ENCODE data around the gene OCIAD1. TPM values are rescaled to one million over a fixed set of nuclear protein-coding genes. Genes with fewer than 3 reads are reported as not detected.
"Not testable (repeated sequence)": the region's sequence is repeated elsewhere in the genome, so short reads cannot be mapped to it uniquely, and the experiment has no call there.

The OCIAD1 gene, protein sequence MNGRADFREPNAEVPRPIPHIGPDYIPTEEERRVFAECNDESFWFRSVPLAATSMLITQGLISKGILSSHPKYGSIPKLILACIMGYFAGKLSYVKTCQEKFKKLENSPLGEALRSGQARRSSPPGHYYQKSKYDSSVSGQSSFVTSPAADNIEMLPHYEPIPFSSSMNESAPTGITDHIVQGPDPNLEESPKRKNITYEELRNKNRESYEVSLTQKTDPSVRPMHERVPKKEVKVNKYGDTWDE
- total RNA-seq: 93.1 TPM

DNA sequence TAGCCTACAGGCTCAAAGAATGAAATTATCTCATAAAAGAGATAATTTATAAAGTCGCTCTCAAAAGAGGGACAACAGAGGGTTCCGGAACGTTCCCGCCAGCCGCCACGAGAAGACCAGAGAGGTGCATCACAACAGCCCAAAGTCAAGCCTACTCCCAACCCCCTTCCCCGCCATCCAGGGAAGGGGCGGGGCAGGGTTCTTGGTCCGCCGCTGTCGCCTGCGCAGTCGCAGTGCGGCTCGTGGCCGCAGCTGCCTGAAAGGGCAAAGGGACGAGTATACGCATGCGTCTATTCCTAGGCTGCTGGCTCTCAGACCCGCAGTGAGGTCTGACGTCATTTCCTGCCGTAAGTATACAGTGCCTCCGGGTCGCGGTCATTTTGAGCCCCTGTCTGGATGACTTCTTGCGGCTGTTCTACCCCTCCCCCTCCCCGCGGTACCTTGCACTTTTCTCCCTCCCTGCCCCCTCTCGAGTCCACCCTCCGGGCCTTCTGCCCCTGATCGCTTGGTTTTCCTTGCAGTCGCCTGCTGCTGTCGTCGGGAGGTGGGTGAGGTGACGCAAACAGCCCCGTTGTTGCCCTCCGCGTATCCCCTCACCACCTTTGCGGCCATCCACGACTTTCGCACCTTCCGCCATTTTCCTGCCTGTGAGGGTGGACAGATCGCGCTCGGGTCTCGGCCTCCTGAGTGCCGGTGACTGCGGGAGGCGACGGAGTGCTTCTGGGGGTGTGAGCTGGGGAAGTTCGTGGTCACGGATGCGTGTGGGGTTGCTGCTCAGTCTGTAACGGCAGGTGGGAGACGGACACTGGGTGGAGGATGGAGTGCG, at the start of gene OCIAD1:
TSS of gene OCIAD1 (plus strand) at position 383 of the 826 bp plus-strand sequence. CDS start 1,537 bp downstream, outside the sequence.
- ATAC-seq: peak; percentile 100

DNA sequence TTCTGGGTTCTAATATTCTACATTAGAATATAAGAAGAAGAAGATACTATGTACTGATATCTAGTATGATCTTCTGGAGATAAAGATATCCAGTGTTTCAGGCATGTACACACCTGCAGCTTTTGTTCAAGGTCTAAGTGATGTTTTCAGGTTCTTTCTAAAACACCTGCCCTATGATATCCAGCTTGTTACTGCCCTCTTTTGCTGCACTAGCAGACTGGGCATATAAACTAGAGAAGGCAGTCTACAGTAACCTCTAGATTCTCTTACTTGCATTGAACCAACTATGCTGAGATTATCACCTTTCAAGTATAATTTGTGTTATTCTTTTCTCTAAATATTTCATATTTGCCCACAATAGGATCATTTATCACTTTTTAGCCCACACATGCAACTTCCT, 48.9 kb upstream of the OCIAD1 start:
- no peak for ATAC-seq

DNA sequence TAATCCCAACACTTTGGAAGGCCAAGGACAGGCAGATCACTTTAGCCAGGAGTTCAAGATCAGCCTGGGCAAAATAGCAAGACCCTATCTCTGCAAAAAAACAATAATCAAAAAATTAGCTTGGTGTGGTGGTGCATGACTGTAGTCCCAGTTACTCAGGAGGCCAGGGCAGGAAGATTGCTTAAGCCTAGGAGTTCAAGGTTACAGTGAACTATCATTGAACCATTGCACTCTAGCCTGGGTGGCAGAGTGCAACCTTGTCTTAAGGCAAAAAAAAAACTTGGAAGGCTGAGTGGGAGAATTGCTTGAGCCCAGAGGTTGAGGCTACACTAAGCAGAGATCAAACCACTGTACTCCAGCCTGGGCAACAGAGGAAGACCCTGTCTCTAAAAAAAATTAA, 45.6 kb upstream of the OCIAD1 start:
- no peak for ATAC-seq

DNA sequence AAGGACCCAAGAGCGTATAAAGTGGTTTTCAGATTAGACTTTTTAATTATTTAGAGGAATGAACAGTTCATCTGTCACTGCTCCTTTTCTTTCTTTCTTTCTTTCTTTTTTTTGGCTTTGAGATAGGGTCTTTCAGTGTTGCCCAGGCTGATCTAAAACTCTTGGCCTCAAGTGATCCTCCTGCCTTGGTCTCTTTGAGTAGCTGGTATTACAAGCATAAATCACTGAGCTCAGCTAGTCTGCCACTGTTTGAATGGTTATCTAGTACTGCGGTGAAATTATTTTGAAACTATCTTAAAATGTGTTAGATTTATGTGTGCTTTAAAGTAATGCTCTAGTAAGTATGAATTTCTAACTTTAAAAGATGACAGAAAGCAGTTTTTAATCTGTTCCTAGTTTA, 44.3 kb upstream of the OCIAD1 start:
- ATAC-seq: no peak

DNA sequence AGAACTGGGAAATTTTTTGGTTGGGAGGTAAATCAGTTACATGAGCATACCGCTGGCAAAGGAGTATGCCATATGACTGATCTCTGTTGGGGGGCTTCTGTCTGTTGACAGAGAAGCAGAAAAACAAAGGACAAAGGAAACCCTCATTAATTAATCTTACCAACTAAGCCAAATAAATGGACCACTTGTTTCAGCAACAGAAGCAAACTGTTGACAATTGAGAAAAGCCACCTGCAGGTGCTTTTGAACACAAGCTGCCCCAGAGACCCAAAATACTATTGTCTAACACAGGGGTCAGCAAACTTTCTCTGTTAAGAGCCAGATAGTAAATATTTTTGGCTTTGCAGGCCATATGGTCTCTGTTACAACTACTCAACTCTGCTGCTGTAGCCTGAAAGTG, 43.8 kb upstream of the OCIAD1 start:
- ATAC-seq: no peak

DNA sequence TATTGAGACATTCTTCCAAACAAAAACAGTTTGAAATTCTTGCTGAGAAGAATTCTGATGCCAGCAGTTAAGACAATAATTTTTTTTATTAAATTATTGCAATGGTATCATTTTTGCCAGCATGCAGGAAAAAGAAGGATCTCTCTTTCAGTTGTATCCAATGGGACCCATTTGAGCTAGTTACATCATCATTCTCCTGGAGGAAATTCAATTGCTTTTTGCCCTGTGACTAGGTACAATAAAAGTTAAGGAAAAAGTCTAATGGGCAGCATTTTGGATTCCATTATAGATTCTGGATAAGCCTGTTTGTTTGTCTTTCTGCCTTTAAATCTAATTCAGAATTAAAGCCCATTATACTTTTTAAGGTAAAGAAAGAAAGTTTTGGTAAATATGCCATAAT, 40.3 kb upstream of the OCIAD1 start:
- ATAC-seq: no peak

DNA sequence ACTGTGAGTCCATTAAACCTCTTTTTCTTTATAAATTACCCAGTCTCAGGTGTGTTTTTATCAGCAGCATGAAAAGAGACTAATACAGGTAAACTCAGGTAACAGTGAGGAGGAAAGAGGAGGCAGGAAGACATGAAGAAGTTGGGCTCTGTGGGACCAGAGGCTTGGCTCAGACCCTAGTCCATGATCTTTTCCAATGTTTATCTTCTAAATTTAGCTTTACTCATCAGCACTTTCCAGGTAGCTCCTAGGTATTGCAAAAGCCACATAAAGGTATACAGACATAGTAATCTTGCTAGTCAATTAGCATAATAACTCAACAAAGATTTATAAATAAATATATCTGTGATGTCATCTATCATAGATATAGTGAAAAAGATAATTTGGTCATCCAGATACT, 39.6 kb upstream of the OCIAD1 start:
- ATAC-seq: no peak

DNA sequence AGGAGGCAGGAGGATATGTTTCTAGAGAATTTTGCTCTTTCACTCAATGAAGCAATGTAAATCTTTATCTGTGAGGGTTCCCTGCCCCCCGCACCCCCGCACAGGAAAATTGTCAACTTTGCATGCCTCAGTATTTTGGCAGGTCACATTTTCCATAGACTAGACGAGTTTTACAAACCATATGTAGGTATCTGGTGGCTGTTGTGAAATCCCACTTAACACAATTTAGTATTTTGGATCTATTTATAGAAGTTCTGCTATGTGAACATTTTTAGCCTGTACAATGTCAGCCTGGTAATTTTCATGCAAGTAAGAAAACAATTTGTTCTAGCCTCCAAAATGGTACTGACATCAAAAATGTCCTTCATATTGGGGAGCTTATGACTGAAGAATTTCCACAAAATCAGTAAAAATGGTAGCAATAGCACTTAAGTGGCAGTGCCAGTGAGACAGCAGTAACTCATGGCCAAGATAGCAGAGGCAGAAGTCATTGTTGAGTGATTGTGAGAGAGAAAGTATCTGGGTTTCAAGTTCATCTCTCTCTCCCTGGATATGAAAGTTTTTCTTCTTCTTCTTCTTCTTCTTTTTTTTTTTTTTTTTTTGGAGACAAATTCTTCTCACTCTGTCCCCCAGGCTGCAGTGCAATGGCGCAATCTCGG, 38.4 kb upstream of the OCIAD1 start:
- no peak for ATAC-seq

DNA sequence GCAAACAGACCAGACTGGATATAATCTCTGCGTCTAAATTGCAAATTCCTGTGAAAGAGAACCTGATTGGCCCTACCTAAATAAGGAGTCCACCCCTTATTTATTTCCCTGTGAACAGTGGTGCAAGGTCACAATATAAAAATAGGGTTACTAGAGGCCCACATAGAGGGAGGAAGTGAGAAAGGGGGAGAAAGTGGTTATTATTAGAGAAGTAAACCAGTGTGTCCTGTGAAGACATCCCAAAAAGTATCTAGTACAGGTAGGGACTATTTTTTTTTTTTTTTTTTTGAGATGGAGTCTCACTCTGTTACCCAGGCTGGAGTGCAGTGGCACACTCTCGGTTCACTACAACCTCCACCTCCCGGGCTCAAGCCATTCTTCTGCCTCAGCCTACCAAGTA, 35.8 kb upstream of the OCIAD1 start:
- no peak for ATAC-seq

DNA sequence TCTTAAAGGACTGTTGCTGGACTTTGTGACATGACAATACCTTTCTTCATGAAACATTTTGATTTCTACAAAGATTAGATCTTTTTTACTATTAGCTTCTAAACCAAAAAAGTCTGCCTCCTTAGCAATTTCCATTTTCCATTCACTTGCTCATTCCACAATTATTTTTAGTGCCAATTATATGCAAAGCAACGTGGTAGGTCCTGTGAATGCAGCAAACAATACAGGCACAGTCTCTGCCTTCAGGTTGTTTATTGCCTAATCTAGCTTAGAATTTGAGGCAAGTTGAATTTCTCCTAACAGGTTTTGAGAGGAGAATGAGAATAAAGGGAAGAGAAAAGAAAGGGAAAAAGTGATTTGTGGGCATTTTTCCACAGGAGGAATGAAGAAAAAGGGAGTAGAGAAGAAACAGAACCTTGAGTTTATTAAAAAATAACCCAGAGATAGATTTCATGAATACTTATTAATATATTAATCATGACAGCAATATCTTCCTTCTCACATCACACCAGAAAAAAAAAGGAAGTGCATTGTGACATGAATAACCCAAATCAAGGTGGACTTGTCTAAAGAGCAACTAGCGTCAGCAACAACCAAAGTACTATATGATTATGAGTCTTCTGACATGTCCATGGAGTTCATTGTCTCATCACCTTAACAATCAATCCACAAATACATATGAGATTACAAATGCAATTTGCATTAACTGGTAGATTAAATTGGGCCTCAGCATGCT, 34.5 kb upstream of the OCIAD1 start:
- no peak for ATAC-seq

DNA sequence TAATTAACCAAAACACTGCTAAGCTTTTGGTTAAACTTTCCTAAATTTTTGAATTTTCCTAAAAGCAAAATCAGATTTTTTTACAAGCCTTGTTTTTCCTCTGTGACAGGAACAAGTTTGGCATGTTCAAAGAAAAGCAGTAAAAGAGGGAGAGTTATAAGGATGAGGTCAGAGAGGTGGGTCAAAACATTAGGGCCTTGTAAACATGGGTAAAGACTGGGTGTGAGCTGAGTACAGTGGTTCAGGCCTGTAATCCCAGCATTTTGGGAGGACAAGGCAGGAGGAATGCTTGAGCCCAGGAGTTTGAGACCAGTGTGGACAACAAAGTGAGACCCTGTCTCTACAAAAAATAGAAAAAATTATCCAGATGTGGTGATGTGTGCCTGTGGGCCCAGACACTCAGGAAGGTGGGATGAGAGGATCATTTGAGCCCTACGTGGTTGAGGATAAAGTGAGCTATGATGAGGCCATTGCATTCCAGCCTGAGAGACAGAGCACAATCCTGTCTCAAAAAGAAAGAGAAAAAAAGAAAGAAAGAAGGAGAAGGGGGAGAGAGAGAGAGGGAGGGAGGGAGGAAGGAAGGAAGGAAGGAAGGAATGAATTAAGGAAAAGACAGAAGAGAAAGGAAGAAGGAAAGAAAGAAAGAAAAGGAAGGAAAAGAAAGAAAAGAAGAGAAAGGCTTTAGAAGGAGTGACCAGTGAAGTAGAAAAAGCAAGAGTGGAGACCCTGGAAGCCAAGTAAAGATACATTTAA, 33.8 kb upstream of the OCIAD1 start:
- no peak for ATAC-seq

DNA sequence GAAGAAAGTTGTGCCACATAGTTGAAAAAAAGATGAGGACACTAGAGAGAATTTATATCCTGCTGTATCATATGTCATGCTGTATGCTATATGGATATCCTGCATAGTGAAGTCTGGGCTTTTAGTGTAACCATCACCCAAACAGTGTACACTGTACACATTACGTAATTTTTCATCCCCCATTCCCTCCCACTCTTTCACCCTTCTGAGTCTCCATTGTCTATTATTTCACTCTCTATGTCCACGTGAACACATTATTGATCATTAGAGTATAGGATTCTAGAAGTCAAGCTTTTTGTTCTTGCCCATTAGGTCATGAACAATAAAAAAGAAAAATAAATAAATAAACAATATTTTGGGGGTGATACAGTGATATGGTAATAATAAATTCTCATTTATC, 32.8 kb upstream of the OCIAD1 start:
- ATAC-seq: no peak

DNA sequence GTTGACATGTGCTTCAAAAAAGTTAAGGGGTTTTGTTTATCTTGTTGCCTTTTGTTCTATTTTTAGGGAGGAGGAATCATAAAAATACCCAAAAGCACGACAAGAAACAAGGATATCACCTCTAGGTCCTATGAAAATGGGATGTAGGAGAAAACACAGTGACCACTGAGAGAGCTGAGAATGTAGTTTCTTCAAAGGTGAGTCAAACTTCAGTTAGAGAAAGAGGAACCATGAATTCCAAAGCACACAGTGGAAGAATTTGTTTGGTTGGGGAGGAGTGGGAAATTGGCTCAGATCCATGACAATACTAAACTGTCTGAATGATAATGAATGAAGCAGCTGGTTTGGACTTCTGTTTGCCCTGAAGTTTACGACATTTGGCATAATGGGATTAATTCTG, 31.7 kb upstream of the OCIAD1 start:
- ATAC-seq: no peak

DNA sequence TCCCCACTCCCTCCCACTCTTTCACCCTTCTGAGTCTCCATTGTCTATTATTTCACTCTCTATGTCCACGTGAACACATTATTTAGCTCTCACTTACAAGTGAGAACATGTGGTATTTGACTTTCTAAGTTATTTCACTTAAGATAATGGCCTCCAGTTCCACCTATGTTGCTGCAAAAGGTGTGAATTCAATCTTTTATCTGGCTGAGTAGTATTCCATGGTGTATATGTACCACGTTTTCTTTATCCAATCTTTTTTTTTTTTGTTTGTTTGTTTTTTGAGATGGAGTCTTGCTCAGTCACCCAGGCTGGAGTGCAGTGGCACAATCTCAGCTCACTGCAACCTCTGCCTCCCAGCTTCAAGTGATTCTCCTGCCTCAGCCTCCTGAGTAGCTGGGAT, 30.7 kb upstream of the OCIAD1 start:
- not testable (repeated sequence) for ATAC-seq

DNA sequence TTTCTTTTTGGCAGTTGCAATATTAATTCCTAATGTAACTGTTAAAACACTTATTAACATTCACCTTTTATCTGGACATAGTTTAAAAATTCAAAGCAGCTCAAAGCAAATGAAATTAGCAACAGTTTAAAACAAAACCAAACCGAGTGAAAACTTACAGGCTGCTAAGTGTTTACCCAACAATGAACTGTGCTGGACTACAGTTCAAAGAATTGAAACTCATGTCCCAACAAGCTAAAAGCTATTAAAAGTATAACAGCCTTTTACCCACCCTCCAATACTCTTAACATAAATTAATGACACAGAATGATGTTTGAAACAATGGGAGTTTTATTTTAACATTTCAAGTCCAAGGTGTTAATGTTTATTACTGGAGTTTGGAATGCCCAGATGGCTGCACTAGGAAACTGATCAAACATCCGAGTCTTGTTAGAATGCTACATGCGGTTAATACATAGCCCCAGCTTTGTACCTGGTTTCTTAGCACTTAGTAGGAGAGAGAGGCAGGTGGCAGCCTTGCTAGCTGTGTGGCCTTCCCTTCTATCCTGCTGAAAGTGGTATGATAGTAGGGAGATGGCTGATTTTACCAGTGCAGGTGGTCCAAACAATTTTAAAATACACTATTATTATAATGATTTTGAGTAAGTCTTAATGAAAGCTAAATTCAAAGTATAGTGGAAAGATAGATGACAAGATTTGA, 29.7 kb upstream of the OCIAD1 start:
- ATAC-seq: no peak

DNA sequence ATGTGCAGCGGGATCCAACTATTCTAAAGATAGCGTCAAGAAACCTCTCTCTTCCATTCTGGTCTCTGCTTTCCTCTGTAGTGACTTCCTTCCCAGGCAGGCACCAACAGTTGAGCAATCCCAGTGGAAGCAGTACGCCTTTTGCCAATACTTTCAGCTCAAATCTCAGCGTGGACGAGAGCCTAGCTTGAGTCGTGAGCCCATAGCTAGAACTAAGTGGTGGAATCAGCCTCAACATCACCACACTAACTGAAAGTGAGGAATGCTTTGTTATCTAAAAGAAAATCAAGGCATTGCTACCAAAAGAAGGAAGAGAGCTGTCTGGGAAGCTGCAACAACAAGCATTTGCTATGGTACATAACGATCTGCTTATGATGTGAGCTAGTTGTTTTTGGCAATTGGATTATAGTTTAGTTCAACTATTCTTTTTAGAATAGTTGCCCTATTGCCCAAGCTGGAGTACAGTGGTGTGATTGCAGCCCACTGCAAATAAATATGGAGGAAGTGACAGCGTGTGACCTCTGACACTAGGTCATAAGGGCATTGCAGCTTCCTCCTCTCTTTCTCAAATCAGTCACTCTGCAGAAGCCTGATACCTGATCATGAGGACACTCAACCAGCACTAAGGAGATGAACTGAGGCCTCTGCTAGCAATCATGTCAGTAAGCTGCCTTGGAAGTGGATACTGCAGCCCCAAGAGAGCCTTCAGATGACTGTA, 26.1 kb upstream of the OCIAD1 start:
- ATAC-seq: no peak

DNA sequence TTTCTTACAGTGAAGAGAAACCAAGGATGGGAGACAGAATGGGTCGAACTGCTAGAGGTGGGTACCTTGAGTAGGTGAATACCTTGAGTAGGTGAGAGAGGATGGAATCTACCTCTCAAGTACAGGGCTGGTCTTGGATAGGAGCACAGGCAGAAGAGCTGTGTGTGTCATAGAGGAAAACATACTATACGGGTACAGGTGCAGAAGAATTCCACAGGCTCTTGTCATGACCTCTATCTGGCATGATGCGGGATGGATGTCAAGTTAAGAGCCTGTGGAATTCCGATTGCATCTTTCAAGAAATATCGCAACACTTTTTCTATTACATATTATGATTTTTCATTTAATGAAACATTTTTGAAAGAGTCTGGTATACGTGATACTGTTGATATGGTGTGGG, 18.0 kb upstream of the OCIAD1 start:
- ATAC-seq: no peak

DNA sequence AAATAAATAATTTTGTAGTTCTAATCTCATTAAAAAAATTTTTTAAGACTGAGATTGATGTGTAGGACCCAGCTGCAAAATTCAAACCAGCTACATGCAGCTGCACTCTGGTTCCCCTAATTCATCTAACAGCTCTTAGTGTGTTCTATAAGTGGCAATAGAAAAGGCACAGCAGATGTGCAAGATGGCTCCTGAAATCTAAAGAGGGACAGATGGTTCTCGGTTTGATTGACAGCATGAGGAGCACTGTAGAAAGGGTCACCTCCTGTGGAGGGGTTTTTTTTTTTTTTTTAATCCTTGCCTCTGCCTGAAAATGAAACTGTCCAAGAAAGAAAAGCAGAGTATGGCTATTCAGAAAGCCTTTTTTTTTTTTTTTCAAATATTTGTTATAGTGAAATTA, 16.9 kb upstream of the OCIAD1 start:
- no peak for ATAC-seq

DNA sequence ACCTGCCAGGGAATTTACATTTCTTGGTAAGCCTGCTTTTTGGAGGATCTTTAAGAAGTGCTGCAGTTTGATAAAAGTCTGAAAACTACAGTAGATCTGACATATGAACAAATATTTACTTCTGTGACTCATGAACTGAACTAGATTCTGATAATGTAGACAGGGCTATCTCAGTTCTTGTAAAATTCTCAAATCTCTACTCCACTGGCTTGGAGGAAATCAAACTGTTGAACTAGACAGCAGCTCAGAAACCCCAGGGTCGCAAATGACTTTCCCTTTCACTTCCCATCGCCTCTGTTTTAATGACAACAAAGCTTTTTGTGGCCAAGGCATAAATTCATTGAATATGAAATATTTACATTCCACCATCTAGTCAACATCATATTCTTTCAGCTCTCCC, 15.4 kb upstream of the OCIAD1 start:
- no peak for ATAC-seq

DNA sequence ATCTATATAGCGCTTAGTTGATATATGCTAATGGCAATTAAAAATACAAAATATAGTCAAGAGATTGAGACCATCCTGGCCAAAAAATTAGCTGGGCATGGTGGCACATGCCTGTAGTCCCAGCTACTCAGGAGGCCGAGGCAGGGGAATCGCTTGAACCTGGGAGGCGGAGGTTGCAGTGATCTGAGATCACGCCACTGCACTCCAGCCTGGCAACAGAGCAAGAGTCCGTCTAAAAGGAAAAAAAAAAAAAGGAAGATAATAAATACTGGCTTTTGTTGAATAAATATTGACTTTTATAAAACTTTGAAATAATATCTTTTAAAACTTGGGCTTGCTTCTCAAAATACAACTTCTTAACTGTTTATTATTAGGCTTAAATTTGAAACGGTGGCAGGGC, 14.6 kb upstream of the OCIAD1 start:
- ATAC-seq: not testable (repeated sequence)

DNA sequence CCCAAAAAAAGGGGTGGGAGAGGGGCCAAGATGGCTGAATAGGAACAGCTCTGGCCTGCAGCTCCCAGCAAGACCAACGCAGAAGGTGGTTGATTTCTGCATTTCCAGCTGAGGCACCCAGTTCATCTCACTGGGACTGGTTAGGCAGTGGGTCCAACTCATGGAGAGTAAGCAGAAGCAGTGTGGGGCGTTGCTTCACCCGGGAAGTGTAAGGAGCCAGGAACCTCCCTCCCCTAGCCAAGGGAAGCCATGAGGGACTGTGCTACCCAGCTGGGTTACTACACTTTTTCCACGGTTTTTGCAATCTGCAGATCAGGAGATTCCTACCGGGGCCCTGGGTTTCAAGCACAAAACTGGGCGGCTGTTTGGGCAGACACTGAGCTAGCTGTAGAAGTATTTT, 13.9 kb upstream of the OCIAD1 start:
- no peak for ATAC-seq

Measured in esophagus mucosa (tissue), 1 donor.